Activated CD8-positive, alpha-beta memory T cell treated with anti-CD3 and anti-CD28 coated beads, Interleukin-2, amount 10 ng/mL, durations not matched to agents 7 days and 5 days (primary cell): ENCODE results near the gene RRAD. TPM values are rescaled to one million over a fixed set of nuclear protein-coding genes. Genes with fewer than 3 reads are reported as not detected.
"Not testable (repeated sequence)": the region's sequence is repeated elsewhere in the genome, so short reads cannot be mapped to it uniquely, and the experiment has no call there.

Experiments used
- ATAC-seq: fragments of 150-1000 bp; cut with Tn5 transposase; one replicate; pipeline ENCODE4 v1.10.0; 2021; ENCODE audit warnings: moderate library complexity
- CTCF ChIA-PET: fragments of 350-600 bp; sonication (Branson Sonifier 250); formaldehyde crosslinking; loops from one replicate; lab custom pipeline; 2021; ENCODE audit warnings: antibody characterized with exemption; lab: Charles Lee
- DNase-seq: peaks from one replicate; pipeline ENCODE4 v3.0.0-alpha.2; 2020
- H3K27ac Mint-ChIP-seq: one replicate; pipeline ENCODE4 v1.8.0; 2021; ENCODE audit warnings: mild to moderate bottlenecking, mixed read lengths
- H3K27me3 Mint-ChIP-seq: one replicate; pipeline ENCODE4 v1.8.0; 2021; ENCODE audit warnings: mixed read lengths
- H3K36me3 Mint-ChIP-seq: one replicate; pipeline ENCODE4 v1.8.0; 2021; ENCODE audit warnings: mild to moderate bottlenecking, mixed read lengths
- H3K4me1 Mint-ChIP-seq: one replicate; pipeline ENCODE4 v1.8.0; 2021; ENCODE audit warnings: mixed read lengths
- H3K4me3 Mint-ChIP-seq: one replicate; pipeline ENCODE4 v1.8.0; 2021; ENCODE audit warnings: mild to moderate bottlenecking, moderate library complexity, mixed read lengths
- H3K9me3 Mint-ChIP-seq: one replicate; pipeline ENCODE4 v1.8.0; 2022; ENCODE audit warnings: low read depth, mixed read lengths
- total RNA-seq, 2 experiments: library from RNA; stranded (reverse); gene quantifications; one replicate each; pipeline ENCODE4 v1.2.3, GENCODE V29; 2021

The RRAD gene
- 1 to 10 TPM in 1 of 2 experiments, under 1 TPM in 1; 0.55 to 2.5 TPM for total RNA-seq

- Mint-ChIP-seq H3K4me1 (peaks cover 21% of the 10 kb centered on the region), H3K27ac (no peak within 1 kb of the TSS), H3K36me3 (no peaks in the 10 kb centered on the region), H3K4me3 (peak within 1 kb of the TSS; percentile 60), H3K27me3 (peaks cover 43% of the 10 kb centered on the region), H3K9me3 (no peaks in the 10 kb centered on the region)
- DNase-seq: no peak
- ATAC-seq: no peak
- CTCF ChIA-PET: interaction anchor here (1.2 to 12.2 kb wide), 3 partner anchors 32 to 236 kb away, joined by 4 to 140 read pairs (median 4); no protein-coding TSS in a partner anchor
Observed at GRCh38 chr16:66925322-66925840, at the start of gene RRAD. Gene RRAD, minus strand, starts transcription at chr16:66925535. Its CDS starts 356 bp downstream, at chr16:66925179.

- peak overlapping the region; percentile 82 for H3K27ac Mint-ChIP-seq
- H3K36me3 Mint-ChIP-seq, H3K9me3 Mint-ChIP-seq, H3K27me3 Mint-ChIP-seq, ATAC-seq: not testable (repeated sequence)
- DNase-seq: peak; percentile 77
- CTCF ChIA-PET: interaction anchor here (0.6 to 10.5 kb wide), 12 partner anchors 9 to 210 kb away, joined by 3 to 86 read pairs (median 8); partner anchors contain the start of genes B3GNT9 and CES3
- H3K4me3 Mint-ChIP-seq: peak overlapping the region; percentile 75
- peaks cover 44% of the 10 kb centered on the region for H3K4me1 Mint-ChIP-seq
Observed at GRCh38 chr16:66974932-66975246, 49.6 kb upstream of the RRAD start.

DNA sequence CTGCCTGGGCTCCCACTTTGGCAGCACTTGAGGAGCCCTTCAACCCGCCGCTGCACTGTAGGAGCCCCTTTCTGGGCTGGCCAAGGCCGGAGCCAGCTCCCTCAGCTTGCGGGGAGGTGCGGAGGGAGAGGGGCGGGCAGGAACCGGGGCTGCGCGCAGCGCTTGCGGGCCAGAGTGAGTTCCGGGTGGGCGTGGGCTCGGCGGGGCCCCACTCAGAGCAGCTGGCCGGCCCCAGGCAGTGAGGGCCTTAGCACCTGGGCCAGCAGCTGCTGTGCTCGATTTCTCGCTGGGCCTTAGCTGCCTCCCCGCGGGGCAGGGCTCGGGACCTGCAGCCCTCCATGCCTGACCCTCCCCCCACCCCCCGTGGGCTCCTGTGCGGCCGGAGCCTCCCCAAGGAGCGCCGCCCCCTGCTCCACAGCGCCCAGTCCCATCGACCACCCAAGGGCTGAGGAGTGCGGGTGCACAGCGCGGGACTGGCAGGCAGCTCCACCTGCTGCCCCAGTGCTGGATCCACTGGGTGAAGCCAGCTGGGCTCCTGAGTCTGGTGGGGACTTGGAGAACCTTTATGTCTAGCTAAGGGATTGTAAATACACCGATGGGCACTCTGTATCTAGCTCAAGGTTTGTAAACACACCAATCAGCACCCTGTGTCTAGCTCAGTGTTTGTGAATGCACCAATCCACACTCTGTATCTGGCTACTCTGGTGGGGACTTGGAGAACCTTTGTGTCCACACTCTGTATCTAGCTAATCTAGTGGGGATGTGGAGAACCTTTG, 49.0 kb upstream of the RRAD start:
- not testable (repeated sequence) for H3K36me3 Mint-ChIP-seq, DNase-seq, H3K27me3 Mint-ChIP-seq, H3K9me3 Mint-ChIP-seq, ATAC-seq
- H3K4me3 Mint-ChIP-seq: peak overlapping the region; percentile 75
- peak overlapping the region; percentile 82 for H3K27ac Mint-ChIP-seq
- CTCF ChIA-PET: interaction anchor here (0.6 to 10.5 kb wide), 13 partner anchors 9 to 211 kb away, joined by 3 to 86 read pairs (median 6); partner anchors contain the start of genes B3GNT9 and CES3
- peaks cover 42% of the 10 kb centered on the region for H3K4me1 Mint-ChIP-seq

- Mint-ChIP-seq H3K27ac (no peak overlapping the region), H3K4me1 (peaks cover 36% of the 10 kb centered on the region), H3K4me3 (no peak overlapping the region), H3K27me3 (no peaks in the 10 kb centered on the region), H3K36me3 (no peaks in the 10 kb centered on the region), H3K9me3 (no peaks in the 10 kb centered on the region)
- ATAC-seq (no peak), DNase-seq (no peak)
- CTCF ChIA-PET: interaction anchor here (0.8 to 10.5 kb wide), 5 partner anchors 9 to 186 kb away, joined by 3 to 86 read pairs (median 5); partner anchors contain the start of genes CES3, FBXL8 and TRADD
Observed at GRCh38 chr16:66973716-66974115, 48.4 kb upstream of the RRAD start.

GRCh38 chr16:66972983-66973382, 47.6 kb upstream of the RRAD start:
- Mint-ChIP-seq H3K36me3 (no peaks in the 10 kb centered on the region), H3K27me3 (no peaks in the 10 kb centered on the region), H3K4me3 (no peak overlapping the region), H3K4me1 (peaks cover 28% of the 10 kb centered on the region), H3K9me3 (no peaks in the 10 kb centered on the region), H3K27ac (no peak overlapping the region)
- CTCF ChIA-PET: interaction anchor here (0.8 to 10.5 kb wide), 5 partner anchors 8 to 187 kb away, joined by 5 to 86 read pairs (median 5); partner anchors contain the start of genes CES3, FBXL8 and TRADD
- ATAC-seq (no peak), DNase-seq (no peak)

GRCh38 chr16:66970775-66971720, 45.7 kb upstream of the RRAD start:
- H3K4me1 Mint-ChIP-seq: peaks cover 16% of the 10 kb centered on the region

GRCh38 chr16:66968847-66969246, 43.5 kb upstream of the RRAD start:
- no peaks in the 10 kb centered on the region for H3K36me3 Mint-ChIP-seq
- H3K27me3 Mint-ChIP-seq: no peaks in the 10 kb centered on the region
- no peak overlapping the region for H3K4me3 Mint-ChIP-seq
- H3K27ac Mint-ChIP-seq: no peak overlapping the region
- CTCF ChIA-PET: interaction anchor here (1.1 to 3.8 kb wide), 3 partner anchors 12 to 74 kb away, joined by 3 to 15 read pairs (median 12); no protein-coding TSS in a partner anchor
- no peaks in the 10 kb centered on the region for H3K9me3 Mint-ChIP-seq
- ATAC-seq (no peak), DNase-seq (no peak)
- peaks cover 2% of the 10 kb centered on the region for H3K4me1 Mint-ChIP-seq

More at GRCh38 chr16:66970775-66971720, 45.7 kb upstream of the RRAD start:
- Mint-ChIP-seq H3K36me3 (no peaks in the 10 kb centered on the region), H3K9me3 (no peaks in the 10 kb centered on the region), H3K27me3 (no peaks in the 10 kb centered on the region), H3K4me3 (no peak overlapping the region), H3K27ac (no peak overlapping the region)
- no peak for ATAC-seq
- CTCF ChIA-PET: interaction anchor here (0.7 to 10.5 kb wide), 6 partner anchors 12 to 184 kb away, joined by 3 to 86 read pairs (median 6); partner anchors contain the start of gene CES3
- no peak for DNase-seq

DNA sequence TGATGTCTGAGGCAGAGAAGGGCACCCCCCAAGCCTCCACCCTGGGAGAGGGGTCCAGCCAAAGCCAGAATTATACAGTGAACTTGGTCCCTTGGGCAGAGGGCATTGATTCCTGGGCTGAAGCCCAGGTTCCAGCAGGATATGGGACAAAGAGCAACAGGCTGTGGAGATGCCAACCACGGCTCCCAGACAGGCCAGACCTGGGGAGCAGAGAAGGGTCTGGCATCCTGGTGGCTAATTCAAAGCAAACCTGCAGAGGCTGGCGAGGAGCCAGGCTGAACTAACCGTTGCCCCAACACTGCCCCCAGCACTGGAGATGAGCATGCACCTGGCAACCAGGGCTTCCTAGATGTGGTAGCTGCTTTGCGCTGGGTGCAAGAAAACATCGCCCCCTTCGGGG, 38.7 kb upstream of the RRAD start:
- Mint-ChIP-seq H3K36me3 (no peaks in the 10 kb centered on the region), H3K9me3 (no peaks in the 10 kb centered on the region), H3K27me3 (no peaks in the 10 kb centered on the region), H3K4me3 (no peak overlapping the region), H3K4me1 (peaks cover 14% of the 10 kb centered on the region), H3K27ac (no peak overlapping the region)
- DNase-seq (no peak), ATAC-seq (no peak)
- CTCF ChIA-PET: interaction anchor here (0.9 to 2.9 kb wide), 3 partner anchors 10 to 191 kb away, joined by 3 to 10 read pairs (median 3); no protein-coding TSS in a partner anchor

DNA sequence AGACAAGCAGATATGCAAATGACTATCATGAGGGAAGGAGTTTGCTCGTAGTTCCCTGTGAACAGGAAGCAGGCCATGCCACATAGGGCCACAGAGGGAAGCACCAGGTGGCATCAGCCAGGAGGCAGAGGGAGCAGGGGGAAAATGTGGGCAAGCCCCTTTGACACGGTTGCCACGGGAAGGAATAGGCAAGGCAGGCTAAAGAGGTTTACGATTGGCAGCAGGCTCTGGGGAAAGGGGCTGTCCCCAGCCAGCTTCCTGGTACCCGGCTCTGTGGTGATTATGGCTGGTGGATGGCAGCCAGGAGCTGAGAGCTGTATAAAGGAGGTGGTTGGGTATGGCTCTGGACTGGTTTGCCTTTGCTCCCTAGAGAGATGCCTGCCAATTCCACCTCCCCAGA, 36.6 kb upstream of the RRAD start:
- Mint-ChIP-seq H3K36me3 (no peaks in the 10 kb centered on the region), H3K27me3 (no peaks in the 10 kb centered on the region), H3K27ac (peak overlapping the region; percentile 72), H3K4me1 (peaks cover 29% of the 10 kb centered on the region), H3K9me3 (no peaks in the 10 kb centered on the region), H3K4me3 (peak overlapping the region; percentile 35)
- no peak for ATAC-seq
- DNase-seq: no peak
- CTCF ChIA-PET: interaction anchor here (0.8 to 7.4 kb wide), 11 partner anchors 13 to 487 kb away, joined by 3 to 86 read pairs (median 5); partner anchors contain the start of genes FBXL8 and TRADD

- Mint-ChIP-seq H3K4me3 (peak within 1 kb of the TSS; percentile 56), H3K27me3 (no peaks in the 10 kb centered on the region), H3K36me3 (no peaks in the 10 kb centered on the region), H3K27ac (peak within 1 kb of the TSS; percentile 72), H3K9me3 (no peaks in the 10 kb centered on the region), H3K4me1 (peaks cover 29% of the 10 kb centered on the region)
- DNase-seq (peak; percentile 84), ATAC-seq (peak; percentile 96)
- CTCF ChIA-PET: interaction anchor here (0.7 to 7.4 kb wide), 24 partner anchors 9 to 232 kb away, joined by 3 to 86 read pairs (median 4); partner anchors contain the start of genes CES4A, FBXL8, MATCAP1 and PDP2
Observed at GRCh38 chr16:66961065-66961744, 35.9 kb upstream of the RRAD start, which contains the start of gene CES3. Gene CES3, plus strand, starts transcription at chr16:66961266. Its CDS starts 42 bp downstream, at chr16:66961308.

- H3K4me3 Mint-ChIP-seq: no peak overlapping the region
- DNase-seq: no peak
- peaks cover 29% of the 10 kb centered on the region for H3K4me1 Mint-ChIP-seq
- H3K36me3 Mint-ChIP-seq: no peaks in the 10 kb centered on the region
- CTCF ChIA-PET: interaction anchor here (0.6 to 7.4 kb wide), 21 partner anchors 8 to 225 kb away, joined by 3 to 86 read pairs (median 4); partner anchors contain the start of genes CES4A, FBXL8, MATCAP1 and PDP2
- H3K9me3 Mint-ChIP-seq: no peaks in the 10 kb centered on the region
- H3K27me3 Mint-ChIP-seq: no peaks in the 10 kb centered on the region
- no peak overlapping the region for H3K27ac Mint-ChIP-seq
- ATAC-seq: no peak
Observed at GRCh38 chr16:66960270-66960669, 34.9 kb upstream of the RRAD start.

DNA sequence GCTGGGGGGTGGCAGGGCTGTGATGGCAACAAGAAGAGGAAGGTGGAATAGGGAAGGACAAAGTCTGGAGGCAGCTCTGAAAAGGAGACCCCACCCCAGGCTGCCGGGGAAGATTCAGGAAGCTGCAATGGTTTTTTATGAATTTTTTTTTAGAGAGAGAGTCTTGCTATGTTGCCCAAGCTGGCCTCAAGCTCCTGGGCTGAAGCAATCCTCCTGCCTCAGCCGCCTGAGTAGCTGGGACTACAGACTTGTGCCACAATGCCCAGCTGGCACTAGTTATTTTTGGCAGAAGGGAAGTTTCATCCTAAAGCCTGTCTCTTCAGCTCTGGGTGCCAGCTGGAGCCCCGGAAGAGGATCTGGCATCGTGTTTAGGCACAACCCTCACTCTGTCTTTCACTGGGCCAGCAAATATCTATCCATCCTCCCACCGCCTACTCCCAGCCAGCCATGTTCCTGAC, 34.4 kb upstream of the RRAD start:
- ATAC-seq: no peak
- no peak overlapping the region for H3K4me3 Mint-ChIP-seq
- no peak overlapping the region for H3K27ac Mint-ChIP-seq
- peaks cover 29% of the 10 kb centered on the region for H3K4me1 Mint-ChIP-seq
- no peaks in the 10 kb centered on the region for H3K9me3 Mint-ChIP-seq
- no peak for DNase-seq
- CTCF ChIA-PET: interaction anchor here (0.6 to 7.4 kb wide), 14 partner anchors 11 to 285 kb away, joined by 3 to 86 read pairs (median 4); partner anchors contain the start of genes FBXL8 and TRADD
- no peaks in the 10 kb centered on the region for H3K27me3 Mint-ChIP-seq
- H3K36me3 Mint-ChIP-seq: no peaks in the 10 kb centered on the region
